GM19452 (cell line): Measurements from ENCODE around the gene SPTB.

Experiments used
- ATAC-seq: cut with Tn5 transposase; IDR thresholded peaks from one replicate; pipeline ENCODE4 v1.9.1; 2021; ENCODE audit not compliant: unreplicated experiment

The SPTB gene

DNA sequence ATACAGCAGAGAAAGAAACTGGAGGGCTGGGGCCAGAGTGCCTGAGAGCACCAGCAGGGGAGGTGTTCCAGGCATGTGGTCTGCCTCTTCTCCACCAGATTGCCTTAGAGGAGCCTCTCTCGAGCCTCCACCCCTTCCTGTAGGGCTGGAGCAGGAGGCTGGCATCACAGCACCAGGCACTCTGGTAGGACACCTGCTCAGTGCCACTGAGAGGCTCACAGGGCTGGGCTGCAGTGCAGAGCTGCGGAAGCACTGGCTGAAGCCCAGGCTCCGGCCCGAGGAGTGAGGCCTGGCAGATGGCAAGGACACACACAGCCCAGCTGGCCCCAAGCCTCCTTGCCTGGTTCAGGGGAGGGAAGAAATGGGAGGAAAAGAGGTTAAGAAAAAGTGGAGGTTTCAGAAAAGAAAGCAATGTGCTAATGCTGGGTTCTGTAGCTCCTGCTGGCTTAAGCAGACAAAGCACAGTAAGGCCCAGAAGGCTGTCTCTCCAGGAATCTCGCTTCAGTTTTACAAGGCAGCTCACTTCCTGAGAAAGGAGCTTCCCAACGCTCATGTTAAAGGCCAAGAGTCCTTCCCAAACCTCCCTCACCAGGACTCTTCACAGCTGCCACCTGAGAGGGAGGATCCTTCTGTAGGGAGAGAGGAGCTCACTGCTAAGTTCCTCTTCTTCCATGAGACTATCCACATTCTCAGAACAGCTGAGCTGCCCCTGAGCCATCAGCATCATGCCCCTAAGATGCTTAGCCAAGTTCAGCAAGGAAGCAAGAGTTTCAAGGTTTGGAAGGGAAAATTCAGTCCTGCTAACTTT is 23.8 kb downstream of the SPTB start:
- ATAC-seq, result no peak

GRCh38 chr14:64850369-64851137 is 29.2 kb downstream of the SPTB start:
- no peak for ATAC-seq

DNA sequence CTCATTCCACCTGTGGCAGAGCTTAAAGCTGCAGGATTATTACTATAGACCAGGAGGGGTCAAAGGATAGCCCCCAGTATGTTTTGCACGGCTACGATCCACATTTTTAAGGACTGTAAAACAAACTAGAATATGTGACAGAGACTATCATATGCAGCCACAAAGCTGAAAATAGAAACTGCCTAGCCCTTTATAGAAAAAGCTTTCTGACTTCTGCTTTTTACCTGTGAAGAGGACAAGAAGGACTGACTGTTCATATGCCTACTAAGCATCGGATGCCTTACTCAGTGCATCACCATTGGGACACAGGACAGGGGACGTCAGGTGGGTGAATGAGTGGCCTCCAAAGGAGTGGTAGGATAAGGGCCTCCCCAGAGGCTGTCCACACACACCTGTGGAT is 29.8 kb downstream of the SPTB start:
- ATAC-seq, result no peak

DNA sequence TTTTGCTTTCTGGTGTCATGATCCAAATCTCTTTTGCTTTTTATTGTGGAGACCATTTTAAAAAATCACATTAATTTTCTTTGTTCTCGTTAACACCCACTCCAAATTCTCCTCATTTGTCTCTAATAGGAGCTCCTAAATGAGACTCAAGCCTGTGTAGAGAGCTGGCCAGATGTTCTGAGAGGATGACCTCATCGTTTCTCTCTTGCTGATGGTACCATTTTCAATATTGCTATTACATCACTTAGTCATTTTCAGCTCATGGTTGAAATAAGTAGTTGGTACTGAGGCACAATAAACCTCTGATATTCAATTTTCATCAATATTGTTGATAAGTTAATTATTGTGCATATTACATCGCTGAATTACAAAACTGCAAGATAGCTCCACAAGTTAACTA is 31.5 kb downstream of the SPTB start:
- no peak for ATAC-seq

DNA sequence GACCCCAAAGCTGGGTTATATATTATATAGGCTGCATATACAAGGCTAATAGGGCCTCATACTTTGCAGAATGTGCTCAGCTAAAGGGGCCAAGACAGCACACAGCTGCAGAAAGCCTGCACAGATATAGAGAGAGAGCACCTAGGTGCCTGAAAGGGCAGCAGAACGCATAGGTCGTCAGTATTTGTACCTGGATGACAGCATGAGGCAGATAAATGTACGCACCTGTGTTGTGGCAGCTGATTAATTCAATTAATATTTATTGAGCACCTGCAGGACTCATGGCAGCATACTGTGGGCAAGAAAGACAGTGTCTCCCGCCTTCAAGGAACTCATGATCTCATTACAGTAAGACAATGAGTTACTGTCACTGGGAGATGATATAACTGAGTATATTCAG is 33.4 kb downstream of the SPTB start:
- no peak for ATAC-seq

DNA sequence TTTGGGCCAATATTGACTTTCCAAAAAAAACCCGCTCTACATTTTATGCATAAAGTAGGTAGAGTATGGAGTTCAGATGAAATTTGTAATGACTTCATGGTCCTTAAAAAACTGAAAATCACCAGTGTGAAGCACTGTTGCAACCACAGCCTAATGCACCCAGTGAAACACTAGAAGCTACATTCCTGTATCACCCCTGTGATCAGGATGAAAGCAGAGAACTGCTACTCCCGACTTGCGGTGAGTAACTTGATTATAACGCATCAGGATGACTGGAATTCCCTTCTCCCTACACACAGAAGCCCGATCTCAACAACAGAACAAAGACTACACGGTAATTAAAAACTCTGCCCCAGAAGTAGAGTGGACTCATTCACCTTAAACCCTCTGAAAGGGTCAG is 33.8 kb downstream of the SPTB start:
- no peak for ATAC-seq

- ATAC-seq, result no peak
These were observed 34.7 kb downstream of the SPTB start for GRCh38 chr14:64844969-64845536.

GRCh38 chr14:64844272-64844671 is 35.4 kb downstream of the SPTB start:
- no peak for ATAC-seq

DNA sequence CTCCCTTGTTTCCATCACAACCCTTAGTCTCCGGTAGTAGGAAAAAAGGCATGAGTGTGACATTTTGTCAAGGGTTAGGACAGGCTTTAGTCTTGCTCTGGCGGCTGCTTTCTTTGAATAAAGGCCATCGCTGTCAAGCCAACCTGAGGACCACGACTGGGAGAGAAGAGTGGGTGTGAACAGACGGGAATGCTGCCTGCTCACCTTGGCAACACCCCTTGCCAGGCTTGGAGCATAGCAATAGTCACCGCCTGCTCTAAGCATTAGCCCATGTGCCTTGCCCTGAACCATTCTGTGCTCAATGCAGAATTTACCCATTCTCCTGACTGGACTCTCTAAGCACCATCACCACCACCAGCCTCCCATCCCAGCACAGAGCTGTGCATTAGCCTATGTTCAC is 36.2 kb downstream of the SPTB start:
- no peak for ATAC-seq

DNA sequence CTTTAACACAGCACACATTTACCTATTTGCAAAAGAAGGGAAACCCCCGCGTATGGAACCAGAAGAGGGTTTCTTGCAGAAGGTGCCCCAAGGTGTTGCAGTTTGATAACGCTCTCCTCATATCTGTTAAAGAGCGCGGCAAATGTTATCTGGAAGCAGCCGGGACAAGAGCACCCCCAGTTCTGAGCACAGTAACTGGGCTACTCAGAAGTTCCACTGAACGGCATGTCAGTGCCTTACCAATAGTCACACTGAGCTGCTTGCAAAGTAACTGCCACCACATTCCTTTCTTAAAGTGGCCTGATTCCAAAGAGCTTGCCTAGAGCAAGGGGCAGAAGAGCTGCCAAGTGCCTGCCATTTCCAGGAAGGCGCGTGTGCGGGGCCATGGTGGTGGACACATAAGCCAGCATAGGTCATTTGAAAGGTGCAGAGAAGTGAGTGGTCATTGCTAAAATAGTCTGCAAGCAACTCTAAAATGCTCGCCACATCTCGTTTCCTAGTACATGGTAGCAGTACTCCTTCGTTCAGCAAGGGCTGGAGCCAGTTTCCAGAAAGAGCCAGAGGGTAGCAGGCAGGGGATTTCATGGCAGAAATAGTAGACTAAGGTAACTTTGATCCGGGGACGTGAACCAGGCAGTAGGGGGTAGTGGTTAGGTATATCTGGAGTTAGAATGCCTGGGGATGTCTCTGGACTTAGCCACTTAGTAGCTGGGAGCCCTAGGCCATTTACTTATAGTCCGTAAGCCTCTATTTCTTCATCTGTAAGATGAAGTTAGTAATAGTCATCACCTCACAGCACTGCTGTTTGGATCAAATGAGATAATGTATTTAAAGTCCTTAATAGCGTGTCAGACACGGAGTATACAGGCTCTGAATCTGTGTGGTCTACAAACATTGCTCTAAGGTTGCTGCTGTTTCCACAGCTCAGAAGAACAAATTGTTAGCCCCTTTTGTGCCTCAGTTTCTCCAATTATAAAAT is 37.6 kb downstream of the SPTB start:
- ATAC-seq, result no peak

- no peak for ATAC-seq
These were observed 38.5 kb downstream of the SPTB start for GRCh38 chr14:64841121-64841651.

GRCh38 chr14:64838656-64839055 is 41.1 kb downstream of the SPTB start:
- no peak for ATAC-seq

- no peak for ATAC-seq
These were observed 44.3 kb downstream of the SPTB start for GRCh38 chr14:64835431-64835830.

DNA sequence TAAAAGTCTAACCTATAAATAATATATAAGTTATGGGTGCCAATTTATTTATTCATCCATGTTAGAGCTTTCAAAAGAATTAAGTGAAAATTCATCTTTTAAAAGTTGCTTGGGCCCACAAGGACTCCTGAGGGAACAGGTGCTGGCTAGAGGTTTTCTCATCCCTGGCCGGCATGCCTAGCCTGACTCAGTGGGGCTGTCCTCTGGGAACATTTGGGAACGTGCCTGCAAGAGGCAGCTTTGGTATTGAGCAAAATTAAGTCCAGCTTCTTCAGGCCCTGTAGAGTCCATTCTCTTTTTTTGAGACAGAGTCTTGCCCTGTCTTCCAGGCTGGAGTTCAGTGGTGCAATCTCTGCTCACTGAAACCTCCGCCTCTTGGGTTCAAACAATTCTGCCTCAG is 44.7 kb downstream of the SPTB start:
- no peak for ATAC-seq

GRCh38 chr14:64831419-64831818 is 48.3 kb downstream of the SPTB start:
- no peak for ATAC-seq

DNA sequence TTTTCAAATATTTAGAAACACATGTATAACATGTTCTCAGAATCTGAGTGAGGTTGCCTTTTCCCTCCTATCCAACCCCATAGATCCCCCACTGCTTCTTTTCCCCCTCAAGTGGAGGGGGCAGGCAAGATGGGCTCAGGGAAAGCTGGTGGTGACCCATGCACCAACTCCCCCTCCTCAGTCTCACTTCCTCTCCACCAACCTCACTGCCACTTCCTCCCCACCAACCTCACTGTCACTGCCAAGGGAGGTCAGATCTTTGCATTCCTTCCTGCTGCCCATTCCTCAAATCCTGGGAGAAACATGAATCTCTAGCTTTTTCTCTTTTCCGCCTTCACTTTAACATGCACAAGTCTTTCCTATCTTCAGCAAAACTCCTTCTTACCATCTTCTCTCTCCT is 48.7 kb downstream of the SPTB start:
- no peak for ATAC-seq

DNA sequence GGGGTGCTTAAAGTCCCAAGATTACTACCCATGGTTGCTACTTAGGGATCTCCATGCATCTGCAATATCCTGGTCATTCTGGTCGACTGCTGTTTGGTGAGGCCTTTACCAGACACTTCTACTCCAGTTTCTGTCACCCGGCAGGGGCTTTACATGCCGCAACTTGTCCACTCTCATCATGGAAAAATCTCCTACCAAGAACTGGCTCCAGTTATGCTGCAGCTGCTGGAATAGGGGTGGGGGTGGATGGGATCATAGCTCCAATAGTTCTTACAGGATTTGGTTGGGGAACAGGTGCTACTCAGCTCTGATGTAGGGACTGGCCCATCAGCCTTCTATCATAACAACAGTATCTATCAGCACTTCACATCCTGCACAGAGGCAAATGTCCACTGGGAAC is 51.6 kb downstream of the SPTB start:
- no peak for ATAC-seq

GRCh38 chr14:64826845-64827244 is 52.9 kb downstream of the SPTB start:
- ATAC-seq, result no peak

GRCh38 chr14:64826333-64826732 is 53.4 kb downstream of the SPTB start:
- ATAC-seq, result no peak

DNA sequence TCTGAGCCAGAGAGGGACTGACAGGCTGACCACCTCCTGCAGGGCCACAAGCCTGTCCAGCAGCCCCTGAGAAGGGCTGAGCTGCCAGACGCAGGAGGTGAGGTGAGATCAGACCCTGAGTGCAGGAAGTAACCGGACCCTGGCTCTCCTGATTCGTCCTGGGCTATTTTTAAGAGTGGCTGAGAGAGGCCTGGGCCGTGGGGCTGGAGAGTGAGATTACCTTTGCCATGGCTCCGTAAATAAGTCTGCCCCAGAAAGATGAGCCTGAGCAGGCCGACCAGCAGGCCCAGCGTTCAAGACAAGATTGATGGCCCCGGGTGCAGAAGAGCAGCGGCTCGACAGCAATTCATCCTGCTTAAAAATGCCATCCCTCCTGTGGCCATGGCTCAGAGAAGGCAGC is 54.2 kb downstream of the SPTB start:
- no peak for ATAC-seq

DNA sequence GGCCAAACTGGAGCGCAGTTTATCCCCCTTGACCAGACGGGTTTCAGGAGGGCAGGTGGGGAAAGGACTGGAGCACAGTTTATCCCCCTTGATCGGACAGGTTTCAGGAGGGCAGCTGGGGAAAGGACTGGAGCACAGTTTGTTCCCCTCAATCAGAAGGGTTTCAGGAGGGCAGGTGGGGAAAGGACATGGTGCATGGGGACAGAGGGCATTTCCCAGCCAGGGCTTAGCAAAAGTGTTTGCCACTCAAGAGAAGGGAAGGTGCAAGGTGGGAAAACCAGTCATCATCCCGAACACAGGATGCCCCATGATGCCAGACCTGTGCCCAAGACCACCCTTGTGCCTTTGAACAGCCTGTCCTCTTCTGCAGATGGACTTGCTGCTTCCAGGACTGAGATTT is 54.7 kb downstream of the SPTB start:
- ATAC-seq, result no peak
